Measurements from ENCODE around the gene ALCAM. TPM values are rescaled to one million over a fixed set of nuclear protein-coding genes. Genes with fewer than 3 reads are reported as not detected.

The ALCAM gene
- polyA plus RNA-seq, 1 experiment: 275 TPM

GRCh38 chr3:105448338-105448982 is 81.8 kb downstream of the ALCAM start:
- H3K9me3 ChIP-seq (ENCODE audit: control insufficient read depth, insufficient read depth, low read length): no peaks in the 10 kb centered on the region
- H3K27me3 ChIP-seq (ENCODE audit: control insufficient read depth, insufficient read depth, low read length): no peaks in the 10 kb centered on the region
- ChIA-PET POLR2A (no interaction called here), CTCF (interaction anchor here (1.2 kb wide), 1 partner anchor 70 kb away, joined by 4 read pairs; no protein-coding TSS in a partner anchor)
- TF ChIP-seq CTCF (IDR thresholded peaks at IDR 0.05; ENCODE audit: low read depth, low read length): no peak
- no peak overlapping the region for H3K27ac ChIP-seq (ENCODE audit: low read depth, low read length)
- H3K4me3 ChIP-seq (ENCODE audit: low read depth, low read length): no peak overlapping the region
- no peak for DNase-seq (ENCODE audit: low read depth, low spot score)

GRCh38 chr3:105449414-105449813 is 82.7 kb downstream of the ALCAM start:
- CTCF ChIA-PET: no interaction called here

GRCh38 chr3:105456017-105456416 is 89.3 kb downstream of the ALCAM start:
- no peak for DNase-seq (ENCODE audit: low read depth, low spot score)
- no peaks in the 10 kb centered on the region; the same call in 1 of the 2 replicates for H3K9me3 ChIP-seq (ENCODE audit: control insufficient read depth, insufficient read depth, low read length)
- no peak for TF ChIP-seq CTCF (IDR thresholded peaks at IDR 0.05; ENCODE audit: low read depth, low read length)
- H3K27me3 ChIP-seq (ENCODE audit: control insufficient read depth, insufficient read depth, low read length): no peaks in the 10 kb centered on the region
- no peak overlapping the region for H3K4me3 ChIP-seq (ENCODE audit: low read depth, low read length)
- CTCF ChIA-PET: no interaction called here
- POLR2A ChIA-PET: no interaction called here
- no peak overlapping the region for H3K27ac ChIP-seq (ENCODE audit: low read depth, low read length)

More at GRCh38 chr3:105449414-105449813, 82.7 kb downstream of the ALCAM start:
- POLR2A ChIA-PET: no interaction called here
- TF ChIP-seq CTCF (IDR thresholded peaks at IDR 0.05; ENCODE audit: low read depth, low read length): no peak
- Histone ChIP-seq H3K4me3 (ENCODE audit: low read depth, low read length) (no peak overlapping the region), H3K27ac (ENCODE audit: low read depth, low read length) (no peak overlapping the region), H3K9me3 (ENCODE audit: control insufficient read depth, insufficient read depth, low read length) (no peaks in the 10 kb centered on the region), H3K27me3 (ENCODE audit: control insufficient read depth, insufficient read depth, low read length) (no peaks in the 10 kb centered on the region)
- no peak for DNase-seq (ENCODE audit: low read depth, low spot score)

- POLR2A ChIA-PET: interaction anchor here (0.6 kb wide), 1 partner anchor 813 kb away, joined by 7 read pairs; no protein-coding TSS in a partner anchor
- no peaks in the 10 kb centered on the region; the same call in 1 of the 2 replicates for H3K9me3 ChIP-seq (ENCODE audit: control insufficient read depth, insufficient read depth, low read length)
- no peak overlapping the region for H3K27ac ChIP-seq (ENCODE audit: low read depth, low read length)
- H3K4me3 ChIP-seq (ENCODE audit: low read depth, low read length): no peak overlapping the region
- no peak for DNase-seq (ENCODE audit: low read depth, low spot score)
- no peak for TF ChIP-seq CTCF (IDR thresholded peaks at IDR 0.05; ENCODE audit: low read depth, low read length)
- CTCF ChIA-PET: no interaction called here
- H3K27me3 ChIP-seq (ENCODE audit: control insufficient read depth, insufficient read depth, low read length): no peaks in the 10 kb centered on the region
These were observed 92.0 kb downstream of the ALCAM start for GRCh38 chr3:105458518-105459215.
